H9 (cell line): Measurements from ENCODE around the gene CFAP57. TPM values are rescaled to one million over a fixed set of nuclear protein-coding genes. Genes with fewer than 3 reads are reported as not detected.

Experiments used
- DNase-seq: peaks from one replicate; pipeline ENCODE4 v3.0.0-alpha.2; 2017
- H2AFZ ChIP-seq: one replicate; pipeline ENCODE4 v1.6.1; 2013; ENCODE audit warnings: mild to moderate bottlenecking, low read length, control low read depth, moderate library complexity
- H2AK5ac ChIP-seq: 2 replicates; pipeline ENCODE4 v1.6.1; 2013; ENCODE audit warnings: low read length, control low read depth, mixed read lengths; ENCODE audit not compliant: insufficient read length
- H2BK120ac ChIP-seq: one replicate; pipeline ENCODE4 v1.6.1; 2013; ENCODE audit warnings: low read depth, mild to moderate bottlenecking, low read length, control low read depth, inconsistent platforms; ENCODE audit not compliant: poor library complexity, severe bottlenecking
- H2BK12ac ChIP-seq: 2 replicates; pipeline ENCODE4 v1.6.1; 2013; ENCODE audit warnings: low read length, control low read depth, mixed read lengths, low read depth; ENCODE audit not compliant: insufficient read length
- H2BK15ac ChIP-seq: 2 replicates; pipeline ENCODE4 v1.6.1; 2013; ENCODE audit warnings: low read depth, low read length, control low read depth
- H2BK20ac ChIP-seq: one replicate; pipeline ENCODE4 v1.6.1; 2013; ENCODE audit warnings: low read depth, mild to moderate bottlenecking, low read length, control low read depth, inconsistent platforms; ENCODE audit not compliant: poor library complexity, severe bottlenecking
- H2BK5ac ChIP-seq: 2 replicates; pipeline ENCODE4 v1.6.1; 2013; ENCODE audit warnings: low read length, control low read depth, mixed read lengths; ENCODE audit not compliant: insufficient read length
- H3K14ac ChIP-seq: 2 replicates; pipeline ENCODE4 v1.6.1; 2013; ENCODE audit warnings: low read length, control low read depth; ENCODE audit not compliant: insufficient read depth
- H3K18ac ChIP-seq: 2 replicates; pipeline ENCODE4 v1.6.1; 2013; ENCODE audit warnings: low read depth, mild to moderate bottlenecking, mixed read lengths, low read length, control low read depth; ENCODE audit not compliant: insufficient read length
- H3K23ac ChIP-seq: 2 replicates; pipeline ENCODE4 v1.6.1; 2013; ENCODE audit warnings: low read length, control low read depth, mixed read lengths, low read depth; ENCODE audit not compliant: insufficient read length
- H3K23me2 ChIP-seq: 2 replicates; pipeline ENCODE4 v1.6.1; 2013; ENCODE audit warnings: low read depth, mild to moderate bottlenecking, mixed read lengths, low read length, control low read depth; ENCODE audit not compliant: insufficient read length, poor library complexity, severe bottlenecking
- H3K27ac ChIP-seq: 2 replicates; pipeline ENCODE4 v1.5.1; 2013; ENCODE audit warnings: low read length, control low read depth, mixed read lengths, low read depth; ENCODE audit not compliant: insufficient read length
- H3K27me3 ChIP-seq: 2 replicates; pipeline ENCODE4 v1.6.1; 2013; ENCODE audit warnings: low read length, control low read depth, inconsistent platforms; ENCODE audit not compliant: insufficient read depth
- H3K4ac ChIP-seq: 2 replicates; pipeline ENCODE4 v1.6.1; 2013; ENCODE audit warnings: low read depth, mild to moderate bottlenecking, control low read depth, inconsistent platforms, low read length, moderate library complexity
- H3K4me1 ChIP-seq: 2 replicates; pipeline ENCODE4 v1.6.1; 2013; ENCODE audit warnings: low read length, control low read depth, inconsistent platforms; ENCODE audit not compliant: insufficient read depth
- H3K4me2 ChIP-seq: 2 replicates; pipeline ENCODE4 v1.6.1; 2013; ENCODE audit warnings: low read length, control low read depth, mixed read lengths; ENCODE audit not compliant: insufficient read length, insufficient read depth
- H3K56ac ChIP-seq: 2 replicates; pipeline ENCODE4 v1.6.1; 2013; ENCODE audit warnings: low read depth, mild to moderate bottlenecking, mixed read lengths, low read length, control low read depth; ENCODE audit not compliant: insufficient read length
- H3K79me1 ChIP-seq: 2 replicates; pipeline ENCODE4 v1.6.1; 2013; ENCODE audit warnings: low read depth, mild to moderate bottlenecking, moderate library complexity, low read length, control low read depth, inconsistent platforms; ENCODE audit not compliant: insufficient read depth, poor library complexity, severe bottlenecking
- H3K79me2 ChIP-seq: 2 replicates; pipeline ENCODE4 v1.6.1; 2013; ENCODE audit warnings: low read length, control low read depth, inconsistent platforms; ENCODE audit not compliant: insufficient read depth
- H3K9ac ChIP-seq: 2 replicates; pipeline ENCODE4 v1.6.1; 2013; ENCODE audit warnings: low read length, control low read depth, mixed read lengths; ENCODE audit not compliant: insufficient read length; ENCODE audit errors: extremely low read depth
- H3K9me3 ChIP-seq: one replicate; pipeline ENCODE4 v1.6.1; 2013; ENCODE audit warnings: low read depth, low read length, inconsistent platforms; ENCODE audit not compliant: control insufficient read depth
- H3T11ph ChIP-seq: one replicate; pipeline ENCODE4 v1.6.1; 2013; ENCODE audit warnings: mild to moderate bottlenecking, low read length, control low read depth, inconsistent platforms
- H4K20me1 ChIP-seq: one replicate; pipeline ENCODE4 v1.6.1; 2013; ENCODE audit not compliant: control insufficient read depth, insufficient read length, insufficient read depth
- H4K5ac ChIP-seq: 2 replicates; pipeline ENCODE4 v1.6.1; 2013; ENCODE audit warnings: low read depth, mild to moderate bottlenecking, mixed read lengths, low read length, control low read depth; ENCODE audit not compliant: insufficient read length
- H4K8ac ChIP-seq: replicated peaks from 2 replicates; pipeline ENCODE4 v1.6.1; 2013; ENCODE audit warnings: low read length, control low read depth, mixed read lengths, low read depth; ENCODE audit not compliant: insufficient read length
- H4K91ac ChIP-seq: 2 replicates; pipeline ENCODE4 v1.6.1; 2013; ENCODE audit warnings: low read depth, mild to moderate bottlenecking, moderate library complexity, mixed read lengths, low read length, control low read depth; ENCODE audit not compliant: insufficient read length
- H3K27ac Mint-ChIP-seq, 3 experiments: 2 replicates in 2 of 3; 3 replicates in 1 of 3; pipeline ENCODE4 v1.8.0; 2020 to 2021; ENCODE audit warnings: mixed read lengths in 3 of 3, mild to moderate bottlenecking in 1 of 3, moderate library complexity in 1 of 3
- H3K27me3 Mint-ChIP-seq: 2 replicates; pipeline ENCODE4 v1.8.0; 2021; ENCODE audit warnings: low read depth, mild to moderate bottlenecking, moderate library complexity, mixed read lengths
- H3K36me3 Mint-ChIP-seq, 3 experiments: 2 replicates in 2 of 3; 3 replicates in 1 of 3; pipeline ENCODE4 v1.8.0; 2020 to 2021; ENCODE audit warnings: low read depth in 3 of 3, mixed read lengths in 3 of 3; ENCODE audit not compliant: insufficient read depth in 1 of 3
- H3K4me1 Mint-ChIP-seq, 2 experiments: 2 replicates each; pipeline ENCODE4 v1.8.0; 2020; ENCODE audit warnings: mixed read lengths in 2 of 2
- H3K4me3 Mint-ChIP-seq, 2 experiments: 2 replicates in 1 of 2; 3 replicates in 1 of 2; pipeline ENCODE4 v1.8.0; 2020 to 2021; ENCODE audit warnings: mild to moderate bottlenecking in 2 of 2, mixed read lengths in 2 of 2, moderate library complexity in 1 of 2
- H3K9me3 Mint-ChIP-seq, 2 experiments: 2 replicates in 1 of 2; 3 replicates in 1 of 2; pipeline ENCODE4 v1.8.0; 2020; ENCODE audit warnings: mild to moderate bottlenecking in 2 of 2, mixed read lengths in 2 of 2, moderate library complexity in 1 of 2
- CTCF ChIP-seq: fragments of 200-600 bp; sonication (generic); conservative IDR thresholded peaks from 3 replicates; pipeline ENCODE4 v1.8.0; 2021; ENCODE audit warnings: antibody characterized with exemption, mild to moderate bottlenecking
- WGBS: extraction: QIAGEN DNeasy Blood & Tissue Kit; methylation state at CpG from one replicate; pipeline ENCODE4 v1.1.7; 2013; ENCODE audit warnings: missing lambda C conversion rate, low lambda C conversion rate, mixed read lengths; ENCODE audit not compliant: insufficient read length; ENCODE audit errors: extremely low coverage; 5-methylcytosine and 5-hydroxymethylcytosine counted together
- total RNA-seq: library from RNA; stranded (reverse); gene quantifications from 2 replicates; pipeline ENCODE4 v1.2.1, GENCODE V29; 2021

Gene CFAP57
- total RNA-seq, 1 experiment from 2014 or later, result 0.33 TPM

GRCh38 chr1:43267818-43268425 is 95.8 kb downstream of the CFAP57 start:
- H3K27ac ChIP-seq, result no peak overlapping the region
- no peak overlapping the region for H3K56ac ChIP-seq
- H4K91ac ChIP-seq, result no peak overlapping the region
- H3K4me2 ChIP-seq, result no peak overlapping the region
- no peak for TF ChIP-seq CTCF
- Mint-ChIP-seq H3K9me3 (peaks cover 19 to 26% of the 10 kb centered on the region in 2 experiments), H3K4me3 (no peak overlapping the region), H3K27me3 (peaks cover 2% of the 10 kb centered on the region), H3K4me1 (peaks cover 22 to 23% of the 10 kb centered on the region in 2 experiments), H3K36me3 (peaks cover 8 to 20% (median 18%) of the 10 kb centered on the region in 3 experiments), H3K27ac (no peak overlapping the region)
- H3K23ac ChIP-seq, result no peak overlapping the region
- H3K4ac ChIP-seq, result no peak overlapping the region
- H2BK20ac ChIP-seq, result no peak overlapping the region
- no peak overlapping the region for H4K5ac ChIP-seq
- no peak overlapping the region for H2BK120ac ChIP-seq
- H3K27me3 ChIP-seq, result no peaks in the 10 kb centered on the region
- no peaks in the 10 kb centered on the region for H3K79me2 ChIP-seq
- no peak overlapping the region for H3T11ph ChIP-seq
- no peak overlapping the region for H3K9ac ChIP-seq
- no peaks in the 10 kb centered on the region for H3K9me3 ChIP-seq
- peaks cover 6% of the 10 kb centered on the region for H3K23me2 ChIP-seq
- no peak overlapping the region for H4K8ac ChIP-seq
- no peak for DNase-seq
- no peak overlapping the region for H3K18ac ChIP-seq
- H2BK5ac ChIP-seq, result no peak overlapping the region
- no CpG with 5 or more reads among the region's 3 CpGs for WGBS
- no peak overlapping the region for H2BK12ac ChIP-seq
- H4K20me1 ChIP-seq, result peaks cover 3% of the 10 kb centered on the region
- H3K4me1 ChIP-seq, result no peaks in the 10 kb centered on the region; the same call in 1 of the 2 replicates
- no peak overlapping the region for H3K14ac ChIP-seq
- no peak overlapping the region for H2BK15ac ChIP-seq
- H2AK5ac ChIP-seq, result no peak overlapping the region
- H3K79me1 ChIP-seq, result no peaks in the 10 kb centered on the region
- no peak overlapping the region for H2AFZ ChIP-seq
